Peyer's patch (tissue), 4 donors: ENCODE data around the gene CYP11A1.

Experiments used
- CTCF ChIP-seq, 6 experiments: fragments of 450-650 bp in 4 of 6; fragments of 200-600 bp in 2 of 6; sonication (generic) in 1 of 6; IDR thresholded peaks; one replicate each; pipeline ENCODE4 v1.5.1; 2017 to 2019; ENCODE audit warnings: antibody characterized with exemption in 6 of 6, mild to moderate bottlenecking in 3 of 6, moderate library complexity in 1 of 6
- POLR2A ChIP-seq, 2 donors: fragments of 450-650 bp; IDR thresholded peaks; one replicate each; pipeline ENCODE4 v1.5.1; 2017; ENCODE audit warnings: antibody characterized with exemption in 2 of 2, mild to moderate bottlenecking in 2 of 2, moderate library complexity in 2 of 2

GRCh38 chr15:74410502-74410901 lies 43.1 kb upstream of the CYP11A1 start:
- TF ChIP-seq CTCF (IDR thresholded peaks at IDR 0.05) (no peak), POLR2A (IDR thresholded peaks at IDR 0.05) (no peak)
